AG04450 (cell line): ENCODE results near the gene TH. TPM values are rescaled to one million over a fixed set of nuclear protein-coding genes. Genes with fewer than 3 reads are reported as not detected.
A peak's percentile ranks its signal among the peaks of the same experiment; 100 is the strongest.
"Not testable (repeated sequence)": the region's sequence is repeated elsewhere in the genome, so short reads cannot be mapped to it uniquely, and the experiment has no call there.

ENCODE experiments used
- CTCF ChIA-PET: fragments of 300-600, 350-600 bp; formaldehyde crosslinking; extraction: SDS; loops from one replicate; lab custom pipeline; 2022; ENCODE audit warnings: antibody characterized with exemption, inconsistent platforms; lab: Charles Lee
- POLR2A ChIA-PET: fragments of 350-600 bp; formaldehyde crosslinking; extraction: SDS; loops from one replicate; lab custom pipeline; 2021; ENCODE audit warnings: antibody characterized with exemption, inconsistent platforms; lab: Yijun Ruan, JAX
- DNase-seq: peaks from one replicate; pipeline ENCODE4 v3.0.0-alpha.2; 2011; ENCODE audit warnings: low read depth, low spot score
- H3K27ac ChIP-seq: one replicate; pipeline ENCODE4 v1.5.1; 2012; ENCODE audit warnings: low read depth, low read length, control low read depth
- H3K27me3 ChIP-seq: one replicate; pipeline ENCODE4 v1.6.0; 2012; ENCODE audit warnings: low read length; ENCODE audit not compliant: control insufficient read depth, insufficient read depth
- H3K4me3 ChIP-seq: 2 replicates; pipeline ENCODE4 v1.5.1; 2011; ENCODE audit warnings: mild to moderate bottlenecking, low read depth, low read length, control low read depth
- H3K9me3 ChIP-seq: 2 replicates; pipeline ENCODE4 v1.5.1; 2012; ENCODE audit warnings: low read length; ENCODE audit not compliant: control insufficient read depth, insufficient read depth
- CTCF ChIP-seq: IDR thresholded peaks from 2 replicates; pipeline ENCODE4 v1.5.1; 2011; ENCODE audit warnings: low read depth, low read length, control low read depth, inconsistent platforms
- polyA plus RNA-seq: library from polyadenylated mRNA; depleted of rRNA; stranded (reverse); fragments of >200 nt; gene quantifications from 2 replicates; pipeline ENCODE4 v1.2.3, GENCODE V29; 2011

The TH gene
- polyA plus RNA-seq, 1 experiment, result not detected

GRCh38 chr11:2127482-2128129, 44.0 kb downstream of the TH start:
- H3K9me3 ChIP-seq, result peaks cover 9% of the 10 kb centered on the region; the same call in 1 of the 2 replicates
- ChIA-PET CTCF (no interaction called here), POLR2A (no interaction called here)
- DNase-seq, result no peak
- H3K27ac ChIP-seq, result no peak overlapping the region
- no peak for TF ChIP-seq CTCF
- peaks cover 2% of the 10 kb centered on the region for H3K27me3 ChIP-seq
- no peak overlapping the region for H3K4me3 ChIP-seq

- Histone ChIP-seq H3K27ac (no peak overlapping the region), H3K4me3 (no peak overlapping the region), H3K27me3 (peaks cover 2% of the 10 kb centered on the region), H3K9me3 (peaks cover 7% of the 10 kb centered on the region; the same call in 1 of the 2 replicates)
- DNase-seq, result no peak
- CTCF ChIA-PET, result no interaction called here
- POLR2A ChIA-PET, result no interaction called here
- TF ChIP-seq CTCF, result no peak
These were observed 45.0 kb downstream of the TH start for GRCh38 chr11:2126520-2127085.

GRCh38 chr11:2124736-2125484, 46.7 kb downstream of the TH start:
- H3K27me3 ChIP-seq, DNase-seq, H3K4me3 ChIP-seq, H3K27ac ChIP-seq, CTCF ChIA-PET, POLR2A ChIA-PET, H3K9me3 ChIP-seq: not testable (repeated sequence)

GRCh38 chr11:2123628-2123960, 48.0 kb downstream of the TH start:
- Histone ChIP-seq H3K27ac (no peak overlapping the region), H3K27me3 (no peaks in the 10 kb centered on the region), H3K9me3 (no peaks in the 10 kb centered on the region; the same call in 1 of the 2 replicates), H3K4me3 (no peak overlapping the region)
- no peak for DNase-seq
- POLR2A ChIA-PET, result no interaction called here
- CTCF ChIA-PET, result no interaction called here
- TF ChIP-seq CTCF, result no peak

- TF ChIP-seq CTCF, result no peak
- H3K27me3 ChIP-seq, result no peaks in the 10 kb centered on the region
- ChIA-PET CTCF (no interaction called here), POLR2A (no interaction called here)
- no peak overlapping the region for H3K4me3 ChIP-seq
- no peaks in the 10 kb centered on the region; the same call in 1 of the 2 replicates for H3K9me3 ChIP-seq
- DNase-seq, result no peak
- H3K27ac ChIP-seq, result peak overlapping the region; percentile 31
These were observed 48.5 kb downstream of the TH start for GRCh38 chr11:2122907-2123627.
